Keratinocyte (primary cell): Measurements from ENCODE around the gene MTA3.

Experiments used
- EZH2 ChIP-seq: IDR thresholded peaks from one replicate; pipeline ENCODE4 v1.6.1; 2012; ENCODE audit warnings: inconsistent platforms, mild to moderate bottlenecking, low read length, moderate library complexity
- TF ChIP-seq, protein P1 (sequence below), 3 experiments: IDR thresholded peaks in 1 of 3; conservative IDR thresholded peaks in 1 of 3; optimal IDR thresholded peaks in 1 of 3; 2 replicates in 2 of 3; 3 replicates in 1 of 3; pipeline versions ENCODE3 to v1.5.1; 2011; ENCODE audit warnings: low read length in 3 of 3, mild to moderate bottlenecking in 3 of 3, moderate library complexity in 2 of 3, control low read depth in 1 of 3, inconsistent platforms in 1 of 3; ENCODE audit not compliant: insufficient read depth in 2 of 3; ENCODE audit errors: extremely low read depth in 1 of 3

DNA sequence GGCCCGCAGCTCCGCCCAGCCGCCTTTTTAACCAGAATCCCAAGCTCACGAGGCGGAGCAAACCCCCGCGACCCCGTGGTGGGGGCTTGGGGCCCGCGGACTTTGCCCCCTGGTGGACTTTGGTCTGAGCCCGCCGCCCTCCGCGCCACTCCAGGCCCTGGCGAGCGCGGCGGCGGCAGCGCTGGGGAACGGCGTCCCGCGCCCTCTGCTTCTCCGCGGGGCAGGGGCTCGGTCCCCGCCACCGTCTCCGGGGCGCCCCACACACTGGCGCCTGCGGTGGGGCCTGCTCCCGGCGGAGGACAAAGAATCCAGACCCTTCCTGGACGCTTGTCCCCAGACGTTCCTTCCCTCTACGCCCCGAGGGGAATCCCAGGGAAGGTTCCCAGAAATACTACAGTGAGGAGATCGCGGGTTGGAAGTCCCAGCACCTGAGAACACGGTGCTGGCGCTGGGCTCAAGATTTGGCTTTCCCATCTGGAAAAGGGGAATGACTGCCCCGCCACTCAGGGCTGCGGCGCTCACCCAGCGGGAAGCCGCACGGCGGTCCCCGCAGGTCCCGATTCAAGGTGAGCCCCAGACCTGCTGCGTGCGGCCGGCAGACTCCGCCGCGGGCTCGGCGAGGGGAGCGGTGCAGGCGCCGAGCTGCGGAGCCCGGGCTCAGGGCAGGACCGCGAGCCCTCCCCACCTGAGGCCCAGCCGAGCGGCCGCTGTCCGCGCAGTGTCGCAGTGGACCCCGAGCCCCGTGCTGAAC lies 224.3 kb downstream of the MTA3 start, which contains the start of gene HAAO:
- TF ChIP-seq, protein P1, sequence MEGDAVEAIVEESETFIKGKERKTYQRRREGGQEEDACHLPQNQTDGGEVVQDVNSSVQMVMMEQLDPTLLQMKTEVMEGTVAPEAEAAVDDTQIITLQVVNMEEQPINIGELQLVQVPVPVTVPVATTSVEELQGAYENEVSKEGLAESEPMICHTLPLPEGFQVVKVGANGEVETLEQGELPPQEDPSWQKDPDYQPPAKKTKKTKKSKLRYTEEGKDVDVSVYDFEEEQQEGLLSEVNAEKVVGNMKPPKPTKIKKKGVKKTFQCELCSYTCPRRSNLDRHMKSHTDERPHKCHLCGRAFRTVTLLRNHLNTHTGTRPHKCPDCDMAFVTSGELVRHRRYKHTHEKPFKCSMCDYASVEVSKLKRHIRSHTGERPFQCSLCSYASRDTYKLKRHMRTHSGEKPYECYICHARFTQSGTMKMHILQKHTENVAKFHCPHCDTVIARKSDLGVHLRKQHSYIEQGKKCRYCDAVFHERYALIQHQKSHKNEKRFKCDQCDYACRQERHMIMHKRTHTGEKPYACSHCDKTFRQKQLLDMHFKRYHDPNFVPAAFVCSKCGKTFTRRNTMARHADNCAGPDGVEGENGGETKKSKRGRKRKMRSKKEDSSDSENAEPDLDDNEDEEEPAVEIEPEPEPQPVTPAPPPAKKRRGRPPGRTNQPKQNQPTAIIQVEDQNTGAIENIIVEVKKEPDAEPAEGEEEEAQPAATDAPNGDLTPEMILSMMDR (optimal IDR thresholded peaks at IDR 0.05 in 1 of 3, IDR thresholded peaks at IDR 0.05 in 1 of 3, conservative IDR thresholded peaks at IDR 0.05 in 1 of 3; ENCODE audit: extremely low read depth in 1 of 3, insufficient read depth in 2 of 3, low read length in 3 of 3): no peak
- peak; percentile 68 for TF ChIP-seq EZH2
